C4-2B (cell line): Measurements from ENCODE around the gene LAMA2.

Experiments used
- ZFX ChIP-seq: fragments of 450-650 bp; IDR thresholded peaks from 2 replicates; pipeline ENCODE4 v1.6.1; 2017
- TF ChIP-seq, protein P1 (sequence below): fragments of 450-650 bp; conservative IDR thresholded peaks from 2 replicates; pipeline ENCODE4 v1.5.1; 2017; ENCODE audit warnings: mild to moderate bottlenecking

DNA sequence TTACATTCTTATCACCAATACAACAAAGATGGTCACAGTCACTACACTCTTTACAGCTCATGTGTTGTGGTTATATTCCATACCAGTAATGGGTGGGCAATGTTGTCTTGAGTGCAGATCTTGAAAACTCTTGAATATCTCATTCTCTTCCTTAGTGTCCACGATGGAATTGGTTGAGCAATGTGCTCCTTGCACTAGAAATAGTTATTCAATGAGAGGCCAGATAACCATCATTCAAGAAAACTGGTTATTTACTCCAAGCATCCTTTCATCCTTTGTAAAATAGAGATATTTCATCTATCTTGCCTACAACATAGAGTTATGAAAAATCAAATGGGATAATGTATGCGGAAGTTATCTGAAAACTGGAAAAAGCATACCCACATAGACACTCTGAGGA lies 611.2 kb downstream of the LAMA2 start:
- TF ChIP-seq, protein P1, sequence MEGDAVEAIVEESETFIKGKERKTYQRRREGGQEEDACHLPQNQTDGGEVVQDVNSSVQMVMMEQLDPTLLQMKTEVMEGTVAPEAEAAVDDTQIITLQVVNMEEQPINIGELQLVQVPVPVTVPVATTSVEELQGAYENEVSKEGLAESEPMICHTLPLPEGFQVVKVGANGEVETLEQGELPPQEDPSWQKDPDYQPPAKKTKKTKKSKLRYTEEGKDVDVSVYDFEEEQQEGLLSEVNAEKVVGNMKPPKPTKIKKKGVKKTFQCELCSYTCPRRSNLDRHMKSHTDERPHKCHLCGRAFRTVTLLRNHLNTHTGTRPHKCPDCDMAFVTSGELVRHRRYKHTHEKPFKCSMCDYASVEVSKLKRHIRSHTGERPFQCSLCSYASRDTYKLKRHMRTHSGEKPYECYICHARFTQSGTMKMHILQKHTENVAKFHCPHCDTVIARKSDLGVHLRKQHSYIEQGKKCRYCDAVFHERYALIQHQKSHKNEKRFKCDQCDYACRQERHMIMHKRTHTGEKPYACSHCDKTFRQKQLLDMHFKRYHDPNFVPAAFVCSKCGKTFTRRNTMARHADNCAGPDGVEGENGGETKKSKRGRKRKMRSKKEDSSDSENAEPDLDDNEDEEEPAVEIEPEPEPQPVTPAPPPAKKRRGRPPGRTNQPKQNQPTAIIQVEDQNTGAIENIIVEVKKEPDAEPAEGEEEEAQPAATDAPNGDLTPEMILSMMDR, result no peak
- no peak for TF ChIP-seq ZFX
